Vagina (tissue), 2 donors: ENCODE data around the gene SIK2.

Experiments
- CTCF ChIP-seq, 3 experiments: fragments of 450-650 bp in 2 of 3; fragments of 200-600 bp in 1 of 3; sonication (generic) in 1 of 3; IDR thresholded peaks; one replicate each; pipeline ENCODE4 v1.5.1; 2017 to 2019; ENCODE audit warnings: antibody characterized with exemption in 3 of 3, mild to moderate bottlenecking in 2 of 3, moderate library complexity in 2 of 3
- POLR2A ChIP-seq, 2 donors: fragments of 450-650 bp; IDR thresholded peaks; one replicate each; pipeline ENCODE4 v1.6.1; 2017; ENCODE audit warnings: antibody characterized with exemption in 2 of 2, mild to moderate bottlenecking in 2 of 2, moderate library complexity in 2 of 2
- POLR2AphosphoS5 ChIP-seq, 2 donors: sonication (generic); formaldehyde crosslinking; IDR thresholded peaks; one replicate each; pipeline ENCODE4 v1.9.0; 2017; ENCODE audit warnings: antibody characterized with exemption in 2 of 2, mild to moderate bottlenecking in 2 of 2, low read depth in 1 of 2; ENCODE audit not compliant: insufficient read depth in 1 of 2

DNA sequence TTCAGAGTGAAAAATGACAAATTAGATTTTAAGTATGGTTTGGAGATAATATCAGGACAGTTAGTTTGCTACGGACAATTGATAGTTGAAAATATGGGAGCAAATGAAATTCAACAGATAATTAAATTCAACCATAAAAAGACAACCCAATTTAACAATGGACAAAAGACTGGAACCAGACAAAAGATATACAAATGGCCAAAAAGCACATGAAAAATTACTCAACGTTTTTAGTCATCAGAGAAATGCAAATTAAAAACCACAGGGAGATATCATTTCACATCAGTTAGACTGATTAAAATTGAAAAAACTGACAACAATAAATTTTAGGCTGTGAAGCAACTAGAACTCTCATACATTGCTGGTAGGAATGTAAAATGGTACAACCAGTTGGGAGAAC, 27.2 kb downstream of the SIK2 start:
- TF ChIP-seq CTCF (IDR thresholded peaks at IDR 0.05) (no peak), POLR2A (IDR thresholded peaks at IDR 0.05) (no peak), POLR2AphosphoS5 (IDR thresholded peaks at IDR 0.05; ENCODE audit: insufficient read depth in 1 of 2, low read depth in 1 of 2) (no peak)
